ENCODE measurements around the gene BPIFA3.

BPIFA3 gene

DNA sequence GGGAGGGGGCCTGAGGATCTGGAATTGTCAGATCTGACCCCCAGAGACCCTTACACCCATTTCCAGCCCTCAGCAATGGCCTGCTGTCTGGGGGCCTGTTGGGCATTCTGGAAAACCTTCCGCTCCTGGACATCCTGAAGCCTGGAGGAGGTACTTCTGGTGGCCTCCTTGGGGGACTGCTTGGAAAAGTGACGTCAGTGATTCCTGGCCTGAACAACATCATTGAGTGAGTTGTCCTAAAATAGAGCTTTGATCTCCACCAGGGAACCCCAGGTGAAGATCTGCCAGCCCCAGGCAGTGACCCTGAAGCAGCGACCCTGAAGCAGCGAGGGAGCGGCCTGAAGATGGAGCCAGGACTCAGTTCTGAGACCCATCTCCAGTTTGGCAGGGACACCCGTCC, 20.8 kb downstream of the BPIFA3 start:
- Histone ChIP-seq H3K27ac (ENCODE audit: low read depth in 2 of 2, low read length in 2 of 2) (no peak overlapping the region), H3K9me3 (ENCODE audit: control insufficient read depth in 2 of 2, low read length in 2 of 2) (no peaks in the 10 kb centered on the region), H3K36me3 (ENCODE audit: control insufficient read depth in 2 of 2, insufficient read depth in 2 of 2, low read length in 2 of 2) (no peaks in the 10 kb centered on the region), H3K9ac (ENCODE audit: low read depth in 1 of 2, low read length in 2 of 2) (no peak overlapping the region), H3K4me3 (ENCODE audit: low read length in 2 of 2) (no peak overlapping the region), H3K4me1 (ENCODE audit: control insufficient read depth in 2 of 2, insufficient read depth in 2 of 2, low read length in 2 of 2) (no peaks in the 10 kb centered on the region), H3K27me3 (ENCODE audit: control insufficient read depth in 2 of 2, insufficient read depth in 2 of 2, low read length in 2 of 2) (peaks cover 0 to 2% of the 10 kb centered on the region in 2 donors)

DNA sequence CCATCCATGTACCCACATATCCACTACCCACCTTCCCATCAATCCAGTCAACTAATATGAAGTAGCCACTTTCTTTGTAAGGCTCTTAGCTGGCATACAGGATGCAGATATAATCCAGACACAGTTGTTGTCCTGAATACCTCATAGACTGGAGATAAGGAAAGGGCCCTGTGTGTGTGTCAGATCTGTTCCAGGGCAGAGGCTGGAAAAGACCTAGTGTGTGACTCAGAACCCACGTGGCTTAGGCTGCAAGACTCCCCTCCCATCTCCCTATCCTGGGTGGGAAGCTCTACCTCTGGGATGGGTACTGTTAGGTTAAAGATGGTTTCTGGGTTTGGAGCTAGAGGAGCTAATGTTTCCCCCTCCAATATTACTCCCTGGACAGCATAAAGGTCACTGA, 22.3 kb downstream of the BPIFA3 start:
- Histone ChIP-seq H3K27me3 (ENCODE audit: control insufficient read depth in 2 of 2, insufficient read depth in 2 of 2, low read length in 2 of 2) (peaks cover 0 to 2% of the 10 kb centered on the region in 2 donors), H3K4me1 (ENCODE audit: control insufficient read depth in 2 of 2, insufficient read depth in 2 of 2, low read length in 2 of 2) (no peaks in the 10 kb centered on the region), H3K27ac (ENCODE audit: low read depth in 2 of 2, low read length in 2 of 2) (no peak overlapping the region), H3K4me3 (ENCODE audit: low read length in 2 of 2) (no peak overlapping the region), H3K9ac (ENCODE audit: low read depth in 1 of 2, low read length in 2 of 2) (no peak overlapping the region), H3K9me3 (ENCODE audit: control insufficient read depth in 2 of 2, low read length in 2 of 2) (no peaks in the 10 kb centered on the region), H3K36me3 (ENCODE audit: control insufficient read depth in 2 of 2, insufficient read depth in 2 of 2, low read length in 2 of 2) (no peaks in the 10 kb centered on the region)

DNA sequence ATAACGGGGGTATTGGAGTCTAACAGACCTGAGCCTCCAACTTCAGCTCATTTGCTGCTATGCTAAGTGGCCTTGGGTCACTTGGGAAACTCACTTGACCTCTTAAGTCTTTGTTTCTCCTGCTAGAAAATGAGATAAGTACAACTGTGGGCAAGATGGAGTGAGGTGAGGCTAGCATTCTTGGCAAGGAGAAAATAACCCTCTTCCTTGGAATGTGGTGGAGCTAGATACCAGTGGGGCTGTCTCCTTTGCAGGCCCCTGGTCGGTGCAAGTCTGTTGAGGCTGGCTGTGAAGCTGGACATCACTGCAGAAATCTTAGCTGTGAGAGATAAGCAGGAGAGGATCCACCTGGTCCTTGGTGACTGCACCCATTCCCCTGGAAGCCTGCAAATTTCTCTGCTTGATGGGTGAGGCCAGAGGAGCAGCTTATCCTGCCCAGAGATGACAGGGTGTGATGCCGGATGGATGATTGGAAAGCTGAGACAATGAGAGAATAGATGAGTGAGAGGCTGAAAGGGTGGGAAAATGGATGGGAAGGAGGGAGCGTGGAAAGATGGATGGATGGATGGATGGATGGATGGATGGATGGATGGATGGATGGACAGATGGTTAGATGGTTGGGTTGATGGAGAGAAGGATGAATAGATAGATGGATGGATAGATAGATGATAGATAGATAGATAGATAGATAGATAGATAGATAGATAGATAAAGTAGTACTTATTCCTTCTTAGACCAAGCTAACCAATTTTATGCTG, 23.0 kb downstream of the BPIFA3 start:
- H3K9me3 ChIP-seq (ENCODE audit: control insufficient read depth in 2 of 2, low read length in 2 of 2): no peaks in the 10 kb centered on the region
- no peak overlapping the region for H3K27ac ChIP-seq (ENCODE audit: low read depth in 2 of 2, low read length in 2 of 2)
- no peaks in the 10 kb centered on the region for H3K36me3 ChIP-seq (ENCODE audit: control insufficient read depth in 2 of 2, insufficient read depth in 2 of 2, low read length in 2 of 2)
- no peaks in the 10 kb centered on the region for H3K4me1 ChIP-seq (ENCODE audit: control insufficient read depth in 2 of 2, insufficient read depth in 2 of 2, low read length in 2 of 2)
- H3K27me3 ChIP-seq (ENCODE audit: control insufficient read depth in 2 of 2, insufficient read depth in 2 of 2, low read length in 2 of 2): peaks cover 0 to 2% of the 10 kb centered on the region in 2 donors
- no peak overlapping the region for H3K4me3 ChIP-seq (ENCODE audit: low read length in 2 of 2)
- H3K9ac ChIP-seq (ENCODE audit: low read depth in 1 of 2, low read length in 2 of 2): no peak overlapping the region

DNA sequence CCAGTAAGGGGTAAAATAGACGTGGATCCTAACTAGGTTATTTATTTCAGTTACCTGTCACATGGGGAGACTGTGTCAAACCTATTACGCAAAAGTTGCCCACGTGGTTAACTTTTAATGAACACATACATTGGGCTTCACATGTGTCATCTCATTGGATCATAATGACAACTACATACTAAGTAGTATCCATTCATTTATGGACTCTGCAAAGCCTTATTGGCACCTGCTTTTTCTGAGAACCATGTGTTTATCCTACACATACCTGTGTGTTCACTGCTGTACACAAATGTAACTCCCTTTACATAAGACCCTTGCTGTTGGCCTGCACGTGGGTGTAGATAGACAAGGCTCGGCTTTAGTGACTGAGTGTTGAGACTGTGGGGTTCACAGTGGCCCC, 23.8 kb downstream of the BPIFA3 start:
- no peaks in the 10 kb centered on the region for H3K9me3 ChIP-seq (ENCODE audit: control insufficient read depth in 2 of 2, low read length in 2 of 2)
- H3K27ac ChIP-seq (ENCODE audit: low read depth in 2 of 2, low read length in 2 of 2): no peak overlapping the region
- H3K4me1 ChIP-seq (ENCODE audit: control insufficient read depth in 2 of 2, insufficient read depth in 2 of 2, low read length in 2 of 2): no peaks in the 10 kb centered on the region
- no peak overlapping the region for H3K9ac ChIP-seq (ENCODE audit: low read depth in 1 of 2, low read length in 2 of 2)
- peaks cover 0 to under 1% of the 10 kb centered on the region in 2 donors for H3K27me3 ChIP-seq (ENCODE audit: control insufficient read depth in 2 of 2, insufficient read depth in 2 of 2, low read length in 2 of 2)
- H3K4me3 ChIP-seq (ENCODE audit: low read length in 2 of 2): no peak overlapping the region
- H3K36me3 ChIP-seq (ENCODE audit: control insufficient read depth in 2 of 2, insufficient read depth in 2 of 2, low read length in 2 of 2): no peaks in the 10 kb centered on the region

DNA sequence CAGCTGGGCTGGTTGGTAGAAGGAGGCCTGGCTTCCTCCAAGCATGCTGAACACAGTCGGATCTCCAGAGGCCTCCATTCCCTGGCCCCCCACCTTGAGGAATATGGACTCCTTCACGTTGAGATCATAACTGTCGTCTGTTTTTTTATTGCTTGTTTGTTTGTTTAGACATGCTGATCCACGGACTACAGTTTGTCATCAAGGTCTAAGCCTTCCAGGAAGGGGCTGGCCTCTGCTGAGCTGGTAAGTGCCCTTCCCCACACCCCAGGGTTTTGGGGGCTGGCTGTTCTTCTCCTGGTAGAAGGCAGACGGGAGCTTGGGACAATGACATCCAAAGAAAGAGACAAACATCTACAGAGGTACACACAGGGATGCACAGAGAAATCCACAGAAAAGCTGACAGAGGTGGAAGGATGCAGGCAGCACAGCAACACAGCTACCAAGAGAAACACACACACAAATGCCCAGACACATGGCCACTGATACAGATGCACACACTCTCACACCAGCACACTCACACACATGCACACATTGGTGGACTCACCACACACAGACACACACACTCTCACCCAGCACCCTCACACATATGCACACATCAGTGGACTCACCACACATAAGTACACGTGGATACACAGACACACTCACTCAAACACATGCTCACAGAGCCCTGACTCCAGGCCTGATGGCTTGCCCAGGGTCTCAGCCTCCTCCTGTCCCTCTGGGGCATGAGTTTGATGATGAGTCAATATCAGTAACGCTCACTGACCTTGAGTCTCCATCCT, 25.4 kb downstream of the BPIFA3 start:
- Histone ChIP-seq H3K4me1 (ENCODE audit: control insufficient read depth in 2 of 2, insufficient read depth in 2 of 2, low read length in 2 of 2) (no peaks in the 10 kb centered on the region), H3K36me3 (ENCODE audit: control insufficient read depth in 2 of 2, insufficient read depth in 2 of 2, low read length in 2 of 2) (no peaks in the 10 kb centered on the region), H3K9ac (ENCODE audit: low read depth in 1 of 2, low read length in 2 of 2) (no peak overlapping the region), H3K9me3 (ENCODE audit: control insufficient read depth in 2 of 2, low read length in 2 of 2) (no peaks in the 10 kb centered on the region), H3K27me3 (ENCODE audit: control insufficient read depth in 2 of 2, insufficient read depth in 2 of 2, low read length in 2 of 2) (no peaks in the 10 kb centered on the region), H3K27ac (ENCODE audit: low read depth in 2 of 2, low read length in 2 of 2) (no peak overlapping the region), H3K4me3 (ENCODE audit: low read length in 2 of 2) (no peak overlapping the region)

DNA sequence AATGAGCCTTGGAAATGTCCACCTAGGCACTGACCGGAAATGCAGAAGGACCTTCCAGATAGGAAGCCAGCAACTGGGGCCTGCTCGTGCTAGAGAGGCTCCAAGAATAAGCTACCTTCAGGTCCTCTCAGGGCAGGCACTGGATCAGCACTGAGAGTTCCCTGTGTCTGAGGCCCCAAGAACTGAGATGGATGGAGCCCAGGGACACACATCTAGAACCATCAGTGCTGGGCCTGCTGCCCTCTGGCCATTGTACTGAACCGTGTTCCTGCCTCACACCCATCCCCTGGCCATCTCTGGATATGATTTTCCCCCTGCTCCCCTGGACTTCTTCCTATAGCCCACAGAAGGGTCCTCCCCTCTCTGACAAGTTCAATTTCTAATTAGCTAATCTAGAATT, 28.9 kb downstream of the BPIFA3 start:
- H3K27me3 ChIP-seq (ENCODE audit: control insufficient read depth in 2 of 2, insufficient read depth in 2 of 2, low read length in 2 of 2): no peaks in the 10 kb centered on the region
- no peaks in the 10 kb centered on the region for H3K4me1 ChIP-seq (ENCODE audit: control insufficient read depth in 2 of 2, insufficient read depth in 2 of 2, low read length in 2 of 2)
- H3K36me3 ChIP-seq (ENCODE audit: control insufficient read depth in 2 of 2, insufficient read depth in 2 of 2, low read length in 2 of 2): no peaks in the 10 kb centered on the region
- H3K4me3 ChIP-seq (ENCODE audit: low read length in 2 of 2): no peak overlapping the region
- no peak overlapping the region for H3K27ac ChIP-seq (ENCODE audit: low read depth in 2 of 2, low read length in 2 of 2)
- no peaks in the 10 kb centered on the region for H3K9me3 ChIP-seq (ENCODE audit: control insufficient read depth in 2 of 2, low read length in 2 of 2)
- no peak overlapping the region for H3K9ac ChIP-seq (ENCODE audit: low read depth in 1 of 2, low read length in 2 of 2)

DNA sequence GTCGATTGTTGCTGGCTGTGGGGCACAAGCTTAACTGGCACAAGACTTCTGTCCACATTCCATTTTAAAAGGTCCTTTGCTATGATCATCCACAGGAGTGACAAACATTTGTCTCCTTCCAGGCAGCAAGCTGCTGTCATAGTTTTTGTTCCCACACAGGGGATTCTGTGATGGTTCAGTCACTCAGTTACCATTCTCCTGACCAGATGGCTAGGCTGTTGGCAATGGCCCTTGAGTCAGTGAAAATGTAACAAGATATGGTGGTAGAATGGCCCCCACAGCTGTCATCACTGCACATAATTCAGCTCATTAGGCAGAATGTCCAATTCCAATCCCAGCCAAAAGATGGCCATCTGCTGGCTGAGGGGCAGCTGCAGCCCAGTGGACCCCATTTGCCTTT, 32.3 kb downstream of the BPIFA3 start:
- Histone ChIP-seq H3K9me3 (ENCODE audit: control insufficient read depth in 2 of 2, low read length in 2 of 2) (no peaks in the 10 kb centered on the region), H3K4me3 (ENCODE audit: low read length in 2 of 2) (no peak overlapping the region), H3K27me3 (ENCODE audit: control insufficient read depth in 2 of 2, insufficient read depth in 2 of 2, low read length in 2 of 2) (no peaks in the 10 kb centered on the region), H3K9ac (ENCODE audit: low read depth in 1 of 2, low read length in 2 of 2) (no peak overlapping the region), H3K27ac (ENCODE audit: low read depth in 2 of 2, low read length in 2 of 2) (no peak overlapping the region), H3K36me3 (ENCODE audit: control insufficient read depth in 2 of 2, insufficient read depth in 2 of 2, low read length in 2 of 2) (no peaks in the 10 kb centered on the region), H3K4me1 (ENCODE audit: control insufficient read depth in 2 of 2, insufficient read depth in 2 of 2, low read length in 2 of 2) (no peaks in the 10 kb centered on the region)

DNA sequence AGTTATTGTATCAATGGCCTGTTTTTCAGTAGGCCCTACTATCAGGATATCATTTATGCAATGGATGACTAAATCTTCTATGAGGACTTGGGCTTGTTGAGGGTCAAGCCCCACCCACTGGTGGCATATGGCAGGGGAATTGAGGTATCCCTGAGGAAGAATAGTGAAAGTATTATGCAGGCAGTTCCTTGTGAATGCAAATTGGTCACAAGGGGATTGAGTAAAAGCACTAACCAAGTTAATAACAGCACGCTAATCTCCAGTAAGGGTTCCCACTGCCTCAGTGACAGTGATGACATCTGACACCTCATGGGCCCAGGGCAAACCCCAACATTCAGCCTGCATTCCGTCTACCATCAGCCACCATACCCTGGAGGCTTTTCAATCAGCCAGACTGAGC, 33.5 kb downstream of the BPIFA3 start:
- no peaks in the 10 kb centered on the region for H3K4me1 ChIP-seq (ENCODE audit: control insufficient read depth in 2 of 2, insufficient read depth in 2 of 2, low read length in 2 of 2)
- H3K27me3 ChIP-seq (ENCODE audit: control insufficient read depth in 2 of 2, insufficient read depth in 2 of 2, low read length in 2 of 2): no peaks in the 10 kb centered on the region
- H3K9me3 ChIP-seq (ENCODE audit: control insufficient read depth in 2 of 2, low read length in 2 of 2): no peaks in the 10 kb centered on the region
- no peak overlapping the region for H3K4me3 ChIP-seq (ENCODE audit: low read length in 2 of 2)
- no peak overlapping the region for H3K9ac ChIP-seq (ENCODE audit: low read depth in 1 of 2, low read length in 2 of 2)
- H3K27ac ChIP-seq (ENCODE audit: low read depth in 2 of 2, low read length in 2 of 2): no peak overlapping the region
- no peaks in the 10 kb centered on the region for H3K36me3 ChIP-seq (ENCODE audit: control insufficient read depth in 2 of 2, insufficient read depth in 2 of 2, low read length in 2 of 2)

DNA sequence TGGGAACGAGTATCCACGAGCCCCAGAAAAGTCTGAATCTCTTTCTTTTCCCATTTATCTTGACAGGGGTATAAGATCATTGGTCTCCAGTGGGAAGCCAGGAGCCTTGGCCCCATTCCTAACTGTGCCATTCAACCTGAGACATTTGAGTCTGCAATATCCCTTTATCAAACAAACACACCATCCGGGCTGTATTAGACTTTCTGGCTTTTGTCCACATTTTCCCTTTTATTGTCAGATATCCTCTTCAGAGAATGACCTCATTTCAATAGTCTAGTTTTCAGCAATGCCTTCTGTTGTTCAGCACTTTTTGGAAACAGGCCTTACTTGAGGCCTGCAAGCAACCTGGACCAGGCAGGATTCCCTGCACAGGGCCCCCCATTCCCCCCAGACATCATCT, 34.3 kb downstream of the BPIFA3 start:
- no peaks in the 10 kb centered on the region for H3K4me1 ChIP-seq (ENCODE audit: control insufficient read depth in 2 of 2, insufficient read depth in 2 of 2, low read length in 2 of 2)
- no peak overlapping the region for H3K4me3 ChIP-seq (ENCODE audit: low read length in 2 of 2)
- no peaks in the 10 kb centered on the region for H3K9me3 ChIP-seq (ENCODE audit: control insufficient read depth in 2 of 2, low read length in 2 of 2)
- H3K27me3 ChIP-seq (ENCODE audit: control insufficient read depth in 2 of 2, insufficient read depth in 2 of 2, low read length in 2 of 2): no peaks in the 10 kb centered on the region
- no peaks in the 10 kb centered on the region for H3K36me3 ChIP-seq (ENCODE audit: control insufficient read depth in 2 of 2, insufficient read depth in 2 of 2, low read length in 2 of 2)
- no peak overlapping the region for H3K9ac ChIP-seq (ENCODE audit: low read depth in 1 of 2, low read length in 2 of 2)
- no peak overlapping the region for H3K27ac ChIP-seq (ENCODE audit: low read depth in 2 of 2, low read length in 2 of 2)

DNA sequence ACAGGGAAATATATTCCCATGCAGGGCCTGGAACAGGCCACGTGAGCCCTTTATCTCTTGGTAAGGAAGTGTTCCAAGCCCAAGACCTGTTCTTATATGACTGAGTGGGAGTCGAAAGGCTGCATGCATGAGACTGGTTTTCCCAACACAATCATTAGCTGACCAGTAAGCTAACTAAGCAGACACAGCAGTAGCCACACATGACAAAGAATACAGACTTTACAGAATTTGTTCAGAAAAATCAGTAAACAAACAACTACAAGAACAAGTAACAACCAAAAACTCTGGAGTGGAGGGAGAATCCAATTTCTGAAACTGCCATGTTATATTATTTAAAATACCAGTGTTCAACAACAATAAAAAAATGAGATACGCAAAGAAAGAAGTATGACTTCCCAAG, 35.3 kb downstream of the BPIFA3 start:
- peaks cover 0 to 2% of the 10 kb centered on the region in 2 donors for H3K27me3 ChIP-seq (ENCODE audit: control insufficient read depth in 2 of 2, insufficient read depth in 2 of 2, low read length in 2 of 2)
- H3K27ac ChIP-seq (ENCODE audit: low read depth in 2 of 2, low read length in 2 of 2): no peak overlapping the region
- H3K9me3 ChIP-seq (ENCODE audit: control insufficient read depth in 2 of 2, low read length in 2 of 2): no peaks in the 10 kb centered on the region
- no peak overlapping the region for H3K4me3 ChIP-seq (ENCODE audit: low read length in 2 of 2)
- H3K36me3 ChIP-seq (ENCODE audit: control insufficient read depth in 2 of 2, insufficient read depth in 2 of 2, low read length in 2 of 2): no peaks in the 10 kb centered on the region
- no peaks in the 10 kb centered on the region for H3K4me1 ChIP-seq (ENCODE audit: control insufficient read depth in 2 of 2, insufficient read depth in 2 of 2, low read length in 2 of 2)
- no peak overlapping the region for H3K9ac ChIP-seq (ENCODE audit: low read depth in 1 of 2, low read length in 2 of 2)
